ENCODE data around the gene CBLB.

CBLB gene

GRCh38 chr3:105868742-105869530, at the start of gene CBLB:
CBLB (minus strand) TSS chr3:105869012; CDS start chr3:105867577, 1,435 bp downstream.
- DNase-seq: peak; percentile 91

- no peak for DNase-seq
Observed at GRCh38 chr3:105916767-105917166, 48.0 kb upstream of the CBLB start.

- no peak for DNase-seq
Observed at GRCh38 chr3:105915524-105915923, 46.7 kb upstream of the CBLB start.

- DNase-seq: no peak
Observed at GRCh38 chr3:105913616-105914015, 44.8 kb upstream of the CBLB start.

- DNase-seq: no peak
Observed at GRCh38 chr3:105912891-105913290, 44.1 kb upstream of the CBLB start.

- DNase-seq: no peak
Observed at GRCh38 chr3:105911496-105911895, 42.7 kb upstream of the CBLB start.

- DNase-seq: no peak
Observed at GRCh38 chr3:105907777-105908176, 39.0 kb upstream of the CBLB start.

GRCh38 chr3:105906836-105907235, 38.0 kb upstream of the CBLB start:
- DNase-seq: no peak

- no peak for DNase-seq
Observed at GRCh38 chr3:105906345-105906744, 37.5 kb upstream of the CBLB start.

- DNase-seq: no peak
Observed at GRCh38 chr3:105905328-105905727, 36.5 kb upstream of the CBLB start.

- DNase-seq: no peak
Observed at GRCh38 chr3:105904678-105905284, 36.0 kb upstream of the CBLB start.

- DNase-seq: no peak
Observed at GRCh38 chr3:105904251-105904650, 35.4 kb upstream of the CBLB start.

GRCh38 chr3:105899516-105899915, 30.7 kb upstream of the CBLB start:
- no peak for DNase-seq

- DNase-seq: no peak
Observed at GRCh38 chr3:105891101-105891500, 22.3 kb upstream of the CBLB start.

- no peak for DNase-seq
Observed at GRCh38 chr3:105888621-105889579, 20.1 kb upstream of the CBLB start.

GRCh38 chr3:105885256-105885655, 16.4 kb upstream of the CBLB start:
- DNase-seq: no peak

GRCh38 chr3:105883798-105884377, 15.1 kb upstream of the CBLB start:
- no peak for DNase-seq

GRCh38 chr3:105880681-105881290, 12.0 kb upstream of the CBLB start:
- DNase-seq: no peak

- no peak for DNase-seq
Observed at GRCh38 chr3:105878061-105878460, 9.2 kb upstream of the CBLB start.

GRCh38 chr3:105877336-105877910, 8.6 kb upstream of the CBLB start:
- DNase-seq: no peak

- DNase-seq: no peak
Observed at GRCh38 chr3:105876780-105877327, 8.0 kb upstream of the CBLB start.
